ENCODE measurements around the gene ADGRG3.

The ADGRG3 gene

DNA sequence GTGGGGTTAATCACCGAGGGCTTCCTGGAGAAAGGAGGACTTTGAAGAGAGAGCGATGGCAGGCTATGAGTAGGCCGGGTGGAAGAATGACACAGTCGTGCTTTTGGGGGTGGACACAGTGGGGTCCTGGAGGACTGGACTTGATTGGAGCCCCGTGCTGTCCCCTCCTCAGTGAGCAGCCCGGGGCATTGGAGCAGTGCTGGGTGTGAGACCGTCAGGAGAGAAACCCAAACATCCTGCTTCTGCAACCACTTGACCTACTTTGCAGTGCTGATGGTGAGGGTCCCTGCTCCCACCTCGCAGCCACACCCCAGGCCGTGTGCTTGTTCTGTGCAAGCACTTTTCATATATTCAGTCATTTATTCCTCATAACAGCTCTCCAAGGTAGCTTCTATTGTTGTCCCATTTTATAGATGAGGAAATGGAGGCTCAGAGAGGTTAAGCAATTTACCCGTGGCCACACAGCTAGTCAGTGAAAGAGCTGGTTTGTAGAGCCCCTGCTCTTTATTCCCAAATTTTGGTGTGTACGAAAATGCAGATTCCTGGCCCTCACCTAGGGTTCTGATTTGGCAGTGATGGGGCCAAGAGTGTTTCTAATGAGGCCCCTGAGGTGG lies 11.7 kb upstream of the ADGRG3 start:
- TF ChIP-seq, protein P1, sequence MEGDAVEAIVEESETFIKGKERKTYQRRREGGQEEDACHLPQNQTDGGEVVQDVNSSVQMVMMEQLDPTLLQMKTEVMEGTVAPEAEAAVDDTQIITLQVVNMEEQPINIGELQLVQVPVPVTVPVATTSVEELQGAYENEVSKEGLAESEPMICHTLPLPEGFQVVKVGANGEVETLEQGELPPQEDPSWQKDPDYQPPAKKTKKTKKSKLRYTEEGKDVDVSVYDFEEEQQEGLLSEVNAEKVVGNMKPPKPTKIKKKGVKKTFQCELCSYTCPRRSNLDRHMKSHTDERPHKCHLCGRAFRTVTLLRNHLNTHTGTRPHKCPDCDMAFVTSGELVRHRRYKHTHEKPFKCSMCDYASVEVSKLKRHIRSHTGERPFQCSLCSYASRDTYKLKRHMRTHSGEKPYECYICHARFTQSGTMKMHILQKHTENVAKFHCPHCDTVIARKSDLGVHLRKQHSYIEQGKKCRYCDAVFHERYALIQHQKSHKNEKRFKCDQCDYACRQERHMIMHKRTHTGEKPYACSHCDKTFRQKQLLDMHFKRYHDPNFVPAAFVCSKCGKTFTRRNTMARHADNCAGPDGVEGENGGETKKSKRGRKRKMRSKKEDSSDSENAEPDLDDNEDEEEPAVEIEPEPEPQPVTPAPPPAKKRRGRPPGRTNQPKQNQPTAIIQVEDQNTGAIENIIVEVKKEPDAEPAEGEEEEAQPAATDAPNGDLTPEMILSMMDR (conservative IDR thresholded peaks at IDR 0.05; ENCODE audit: low read length), result no peak
- no peak overlapping the region for H3K4me3 ChIP-seq (ENCODE audit: low read length)
- no peak for DNase-seq (ENCODE audit: low read depth)

DNA sequence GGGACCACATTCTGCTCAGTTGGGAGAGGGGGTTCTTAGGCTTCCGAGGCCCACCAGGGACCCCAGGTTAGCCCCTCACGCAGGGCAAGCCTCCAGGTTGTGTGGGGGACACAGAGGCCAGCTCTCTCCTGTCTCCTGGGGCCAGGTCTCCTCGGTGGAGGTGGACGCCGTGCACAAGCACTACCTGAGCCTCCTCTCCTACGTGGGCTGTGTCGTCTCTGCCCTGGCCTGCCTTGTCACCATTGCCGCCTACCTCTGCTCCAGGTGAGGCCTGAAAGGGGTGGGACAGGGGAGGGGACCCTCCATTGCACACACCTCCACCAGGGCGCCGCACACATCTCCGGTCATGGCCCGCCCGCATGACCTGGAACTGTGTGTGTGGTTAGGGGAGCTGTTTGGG lies 10.9 kb upstream of the ADGRG3 start:
- H3K4me3 ChIP-seq (ENCODE audit: low read length), result no peak overlapping the region
- TF ChIP-seq, protein P1 (conservative IDR thresholded peaks at IDR 0.05; ENCODE audit: low read length), result no peak
- no peak for DNase-seq (ENCODE audit: low read depth)

DNA sequence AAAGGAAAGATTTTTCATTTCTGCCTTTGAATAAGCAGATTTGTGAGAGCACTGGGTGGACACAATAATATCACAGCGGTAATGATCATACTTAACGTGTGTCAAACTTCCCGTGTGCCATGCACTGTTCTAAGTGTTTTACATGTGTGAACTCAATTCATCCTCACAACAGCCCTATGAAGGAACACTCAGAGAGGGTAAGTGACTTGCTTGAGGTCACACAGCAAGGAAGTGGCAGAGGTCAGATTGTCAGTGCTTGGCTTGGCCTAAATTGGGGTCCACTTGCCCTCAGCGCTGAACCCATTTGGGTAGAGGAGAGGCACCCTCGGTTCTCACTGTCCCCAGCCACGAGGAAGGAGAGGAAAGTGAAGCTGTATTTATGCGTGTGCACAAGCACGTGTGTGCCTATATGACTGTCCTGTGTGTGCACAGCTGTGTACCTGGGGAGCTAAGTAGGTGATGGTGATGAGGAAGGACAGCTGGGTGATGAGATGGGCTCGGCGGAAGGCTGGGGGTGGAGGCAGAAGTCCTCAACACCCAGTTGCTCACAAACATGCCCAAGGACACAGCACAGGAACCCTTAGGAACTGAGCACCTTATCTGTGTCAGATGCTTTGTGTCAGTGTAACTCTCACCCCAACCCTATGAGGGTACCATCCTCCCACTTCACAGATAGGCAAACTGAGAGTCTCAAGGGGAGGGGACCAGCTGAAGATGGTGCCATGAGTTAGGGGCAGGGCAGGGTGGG lies 9.8 kb upstream of the ADGRG3 start:
- DNase-seq (ENCODE audit: low read depth), result no peak
- no peak overlapping the region for H3K4me3 ChIP-seq (ENCODE audit: low read length)
- TF ChIP-seq, protein P1 (conservative IDR thresholded peaks at IDR 0.05; ENCODE audit: low read length), result no peak

- DNase-seq (ENCODE audit: low read depth), result no peak
- H3K4me3 ChIP-seq (ENCODE audit: low read length), result no peak overlapping the region
- TF ChIP-seq, protein P1 (conservative IDR thresholded peaks at IDR 0.05; ENCODE audit: low read length), result no peak
Observed at GRCh38 chr16:57658878-57659674, 9.0 kb upstream of the ADGRG3 start.

GRCh38 chr16:57660715-57661463 lies 7.2 kb upstream of the ADGRG3 start:
- TF ChIP-seq, protein P1 (conservative IDR thresholded peaks at IDR 0.05; ENCODE audit: low read length), result no peak
- no peak for DNase-seq (ENCODE audit: low read depth)
- no peak overlapping the region for H3K4me3 ChIP-seq (ENCODE audit: low read length)

DNA sequence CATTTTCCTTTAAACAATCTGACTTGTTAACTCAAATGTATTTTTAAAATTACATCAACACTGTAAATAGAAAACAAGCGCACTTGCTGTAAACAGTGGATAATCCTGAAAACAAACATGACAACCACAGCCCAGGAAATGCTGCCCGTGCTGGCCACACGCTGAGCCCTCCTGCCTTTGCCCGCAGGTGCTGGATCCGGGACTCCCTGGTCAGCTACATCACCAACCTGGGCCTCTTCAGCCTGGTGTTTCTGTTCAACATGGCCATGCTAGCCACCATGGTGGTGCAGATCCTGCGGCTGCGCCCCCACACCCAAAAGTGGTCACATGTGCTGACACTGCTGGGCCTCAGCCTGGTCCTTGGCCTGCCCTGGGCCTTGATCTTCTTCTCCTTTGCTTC lies 6.6 kb upstream of the ADGRG3 start:
- no peak overlapping the region for H3K4me3 ChIP-seq (ENCODE audit: low read length)
- TF ChIP-seq, protein P1 (conservative IDR thresholded peaks at IDR 0.05; ENCODE audit: low read length), result no peak
- no peak for DNase-seq (ENCODE audit: low read depth)
